Activated CD4-positive, alpha-beta T cell treated with anti-CD3 and anti-CD28 coated beads, Interleukin-2, amount 10 ng/mL, durations not matched to agents 7 days and 5 days (primary cell): Measurements from ENCODE around the gene PLGRKT. TPM values are rescaled to one million over a fixed set of nuclear protein-coding genes. Genes with fewer than 3 reads are reported as not detected.
A peak's percentile ranks its signal among the peaks of the same experiment; 100 is the strongest.
"Not testable (repeated sequence)": the region's sequence is repeated elsewhere in the genome, so short reads cannot be mapped to it uniquely, and the experiment has no call there.

Experiments used
- CTCF ChIA-PET: fragments of 350-600 bp; sonication (Branson Sonifier 250); formaldehyde crosslinking; loops from one replicate; lab custom pipeline; 2021; ENCODE audit warnings: antibody characterized with exemption; lab: Charles Lee
- POLR2A ChIA-PET: fragments of 350-600 bp; sonication (Branson Sonifier 250); formaldehyde crosslinking; loops from one replicate; lab custom pipeline; 2021; ENCODE audit warnings: antibody characterized with exemption; lab: Charles Lee
- DNase-seq: peaks from one replicate; pipeline ENCODE4 v3.0.0-alpha.2; 2020
- H3K27ac Mint-ChIP-seq: one replicate; pipeline ENCODE4 v1.8.0; 2021; ENCODE audit warnings: mild to moderate bottlenecking, moderate library complexity, mixed read lengths
- H3K27me3 Mint-ChIP-seq: one replicate; pipeline ENCODE4 v1.8.0; 2021; ENCODE audit warnings: mixed read lengths
- H3K36me3 Mint-ChIP-seq: one replicate; pipeline ENCODE4 v1.8.0; 2021; ENCODE audit warnings: low read depth, mixed read lengths
- H3K4me1 Mint-ChIP-seq: one replicate; pipeline ENCODE4 v1.8.0; 2021; ENCODE audit warnings: mixed read lengths
- H3K4me3 Mint-ChIP-seq: one replicate; pipeline ENCODE4 v1.8.0; 2021; ENCODE audit warnings: mild to moderate bottlenecking, moderate library complexity, mixed read lengths
- H3K9me3 Mint-ChIP-seq: one replicate; pipeline ENCODE4 v1.8.0; 2021; ENCODE audit warnings: mixed read lengths
- total RNA-seq, 2 experiments: library from RNA; stranded (reverse); gene quantifications; one replicate each; pipeline ENCODE4 v1.2.3, GENCODE V29; 2021

The PLGRKT gene
- total RNA-seq, 2 experiments from 2014 or later: 35.0 to 35.7 TPM

GRCh38 chr9:5449521-5450358, 12.0 kb upstream of the PLGRKT start:
- Mint-ChIP-seq H3K27ac (peak overlapping the region; percentile 93), H3K4me3 (peak overlapping the region; percentile 94), H3K9me3 (no peaks in the 10 kb centered on the region), H3K4me1 (peaks cover 76% of the 10 kb centered on the region), H3K36me3 (peaks cover 4% of the 10 kb centered on the region), H3K27me3 (no peaks in the 10 kb centered on the region)
- ChIA-PET POLR2A (interaction anchor here (0.6 to 1.3 kb wide), 3 partner anchors 11 to 174 kb away, joined by 3 to 6 read pairs (median 4); no protein-coding TSS in a partner anchor), CTCF (interaction anchor here (0.6 to 2.8 kb wide), 20 partner anchors 8 to 693 kb away, joined by 3 to 25 read pairs (median 5); partner anchors contain the start of gene PLGRKT)
- no peak for DNase-seq

- H3K4me3 Mint-ChIP-seq: peak overlapping the region; percentile 94
- peak overlapping the region; percentile 93 for H3K27ac Mint-ChIP-seq
- no peaks in the 10 kb centered on the region for H3K27me3 Mint-ChIP-seq
- no peak for DNase-seq
- no peaks in the 10 kb centered on the region for H3K9me3 Mint-ChIP-seq
- ChIA-PET POLR2A (no interaction called here), CTCF (interaction anchor here (0.7 to 2.8 kb wide), 9 partner anchors 11 to 686 kb away, joined by 3 to 25 read pairs (median 7); partner anchors contain the start of gene PLGRKT)
- H3K36me3 Mint-ChIP-seq: peaks cover 4% of the 10 kb centered on the region
- H3K4me1 Mint-ChIP-seq: peaks cover 69% of the 10 kb centered on the region
Measured at GRCh38 chr9:5448461-5449435, 11.0 kb upstream of the PLGRKT start.

- H3K36me3 Mint-ChIP-seq: peaks cover 4% of the 10 kb centered on the region
- peaks cover 62% of the 10 kb centered on the region for H3K4me1 Mint-ChIP-seq
- ChIA-PET CTCF (interaction anchor here (0.7 to 1.6 kb wide), 2 partner anchors 350 to 501 kb away, joined by 3 to 4 read pairs; no protein-coding TSS in a partner anchor), POLR2A (no interaction called here)
- no peaks in the 10 kb centered on the region for H3K27me3 Mint-ChIP-seq
- H3K4me3 Mint-ChIP-seq: no peak overlapping the region
- H3K27ac Mint-ChIP-seq: peak overlapping the region; percentile 93
- no peak for DNase-seq
- no peaks in the 10 kb centered on the region for H3K9me3 Mint-ChIP-seq
Measured at GRCh38 chr9:5448016-5448415, 10.3 kb upstream of the PLGRKT start.

- no peak overlapping the region for H3K4me3 Mint-ChIP-seq
- peaks cover 2% of the 10 kb centered on the region for H3K36me3 Mint-ChIP-seq
- ChIA-PET CTCF (interaction anchor here (1.1 to 1.6 kb wide), 2 partner anchors 17 to 500 kb away, joined by 3 to 4 read pairs; no protein-coding TSS in a partner anchor), POLR2A (no interaction called here)
- no peaks in the 10 kb centered on the region for H3K9me3 Mint-ChIP-seq
- H3K4me1 Mint-ChIP-seq: peaks cover 59% of the 10 kb centered on the region
- H3K27me3 Mint-ChIP-seq: no peaks in the 10 kb centered on the region
- H3K27ac Mint-ChIP-seq: peak overlapping the region; percentile 1
- DNase-seq: no peak
Measured at GRCh38 chr9:5447337-5447736, 9.6 kb upstream of the PLGRKT start.

- Mint-ChIP-seq H3K36me3 (no peaks in the 10 kb centered on the region), H3K27ac (peak overlapping the region; percentile 5), H3K4me1 (peaks cover 58% of the 10 kb centered on the region), H3K4me3 (no peak overlapping the region), H3K27me3 (no peaks in the 10 kb centered on the region), H3K9me3 (no peaks in the 10 kb centered on the region)
- ChIA-PET CTCF (interaction anchor here (1.1 to 1.6 kb wide), 2 partner anchors 18 to 499 kb away, joined by 3 to 4 read pairs; no protein-coding TSS in a partner anchor), POLR2A (no interaction called here)
- no peak for DNase-seq
Measured at GRCh38 chr9:5446451-5447236, 8.9 kb upstream of the PLGRKT start.

GRCh38 chr9:5445886-5446285, 8.2 kb upstream of the PLGRKT start:
- CTCF ChIA-PET: no interaction called here
- Mint-ChIP-seq H3K4me1 (peaks cover 57% of the 10 kb centered on the region), H3K27me3 (no peaks in the 10 kb centered on the region), H3K9me3 (no peaks in the 10 kb centered on the region), H3K36me3 (no peaks in the 10 kb centered on the region), H3K4me3 (no peak overlapping the region), H3K27ac (no peak overlapping the region)
- POLR2A ChIA-PET: no interaction called here
- DNase-seq: no peak

- peak overlapping the region; percentile 43 for H3K27ac Mint-ChIP-seq
- H3K4me1 Mint-ChIP-seq: peaks cover 61% of the 10 kb centered on the region
- H3K36me3 Mint-ChIP-seq: not testable (repeated sequence)
Measured at GRCh38 chr9:5445096-5445495, 7.4 kb upstream of the PLGRKT start.

GRCh38 chr9:5443850-5444249, 6.1 kb upstream of the PLGRKT start:
- no peak overlapping the region for H3K4me3 Mint-ChIP-seq
- ChIA-PET POLR2A (no interaction called here), CTCF (interaction anchor here (0.7 to 1.5 kb wide), 3 partner anchors 15 to 257 kb away, joined by 3 to 4 read pairs (median 4); no protein-coding TSS in a partner anchor)
- no peak for DNase-seq
- no peaks in the 10 kb centered on the region for H3K27me3 Mint-ChIP-seq
- no peaks in the 10 kb centered on the region for H3K36me3 Mint-ChIP-seq
- H3K27ac Mint-ChIP-seq: no peak overlapping the region
- peaks cover 60% of the 10 kb centered on the region for H3K4me1 Mint-ChIP-seq
- no peaks in the 10 kb centered on the region for H3K9me3 Mint-ChIP-seq

More at GRCh38 chr9:5445096-5445495, 7.4 kb upstream of the PLGRKT start:
- H3K4me3 Mint-ChIP-seq, CTCF ChIA-PET, DNase-seq, POLR2A ChIA-PET, H3K27me3 Mint-ChIP-seq, H3K9me3 Mint-ChIP-seq: not testable (repeated sequence)

- Mint-ChIP-seq H3K27ac (no peak overlapping the region), H3K4me1 (peaks cover 58% of the 10 kb centered on the region), H3K4me3 (no peak overlapping the region), H3K27me3 (no peaks in the 10 kb centered on the region), H3K36me3 (no peaks in the 10 kb centered on the region), H3K9me3 (no peaks in the 10 kb centered on the region)
- DNase-seq: peak; percentile 61
- ChIA-PET CTCF (interaction anchor here (0.8 to 1.8 kb wide), 3 partner anchors 8 to 256 kb away, joined by 3 to 5 read pairs (median 3); partner anchors contain the start of gene CD274), POLR2A (no interaction called here)
Measured at GRCh38 chr9:5442400-5443011, 4.8 kb upstream of the PLGRKT start.

- ChIA-PET CTCF (interaction anchor here (0.6 to 1.8 kb wide), 3 partner anchors 10 to 210 kb away, joined by 4 to 7 read pairs (median 5); partner anchors contain the start of gene CD274), POLR2A (no interaction called here)
- peaks cover 9% of the 10 kb centered on the region for H3K36me3 Mint-ChIP-seq
- no peaks in the 10 kb centered on the region for H3K9me3 Mint-ChIP-seq
- no peak overlapping the region for H3K4me3 Mint-ChIP-seq
- H3K27ac Mint-ChIP-seq: no peak overlapping the region
- no peak for DNase-seq
- H3K27me3 Mint-ChIP-seq: no peaks in the 10 kb centered on the region
- H3K4me1 Mint-ChIP-seq: peaks cover 58% of the 10 kb centered on the region
Measured at GRCh38 chr9:5441043-5441442, 3.3 kb upstream of the PLGRKT start.

- H3K4me1 Mint-ChIP-seq: peaks cover 57% of the 10 kb centered on the region
- POLR2A ChIA-PET: no interaction called here
- no peak for DNase-seq
Measured at GRCh38 chr9:5440426-5440825, 2.7 kb upstream of the PLGRKT start.

More at GRCh38 chr9:5440426-5440825, 2.7 kb upstream of the PLGRKT start:
- no peak overlapping the region for H3K4me3 Mint-ChIP-seq
- no peaks in the 10 kb centered on the region for H3K9me3 Mint-ChIP-seq
- peak overlapping the region; percentile 15 for H3K27ac Mint-ChIP-seq
- no peaks in the 10 kb centered on the region for H3K27me3 Mint-ChIP-seq
- CTCF ChIA-PET: interaction anchor here (0.6 to 4.5 kb wide), 4 partner anchors 9 to 376 kb away, joined by 4 to 25 read pairs (median 6); partner anchors contain the start of gene CD274
- H3K36me3 Mint-ChIP-seq: peaks cover 16% of the 10 kb centered on the region
